Activated B cell treated with CpG ODN at 0.5 μM for 24 hours (primary cell): Measurements from ENCODE around the gene MAOA. TPM values are rescaled to one million over a fixed set of nuclear protein-coding genes. Genes with fewer than 3 reads are reported as not detected.
"Not testable (repeated sequence)": the region's sequence is repeated elsewhere in the genome, so short reads cannot be mapped to it uniquely, and the experiment has no call there.

Experiments used
- ATAC-seq: fragments of 200-7000 bp; cut with Tn5 transposase; one replicate; pipeline ENCODE4 v1.10.0; 2021; ENCODE audit warnings: low read depth, mild to moderate bottlenecking, moderate library complexity
- CTCF ChIA-PET: fragments of 350-600 bp; sonication (Branson Sonifier 250); formaldehyde crosslinking; loops from one replicate; lab custom pipeline; 2021; ENCODE audit warnings: antibody characterized with exemption; lab: Charles Lee
- POLR2A ChIA-PET: fragments of 350-600 bp; sonication (Branson Sonifier 250); formaldehyde crosslinking; loops from one replicate; lab custom pipeline; 2021; ENCODE audit warnings: antibody characterized with exemption; lab: Charles Lee
- DNase-seq: peaks from one replicate; pipeline ENCODE4 v3.0.0; 2022
- H3K27ac Mint-ChIP-seq: one replicate; pipeline ENCODE4 v1.8.0; 2020; ENCODE audit warnings: mixed read lengths
- H3K27me3 Mint-ChIP-seq: one replicate; pipeline ENCODE4 v1.8.0; 2021; ENCODE audit warnings: mixed read lengths
- H3K36me3 Mint-ChIP-seq: one replicate; pipeline ENCODE4 v1.8.0; 2021; ENCODE audit warnings: low read depth, mixed read lengths
- H3K4me1 Mint-ChIP-seq: one replicate; pipeline ENCODE4 v1.8.0; 2021; ENCODE audit warnings: mixed read lengths
- H3K4me3 Mint-ChIP-seq: one replicate; pipeline ENCODE4 v1.8.0; 2020; ENCODE audit warnings: mild to moderate bottlenecking, mixed read lengths
- H3K9me3 Mint-ChIP-seq: one replicate; pipeline ENCODE4 v1.8.0; 2020; ENCODE audit warnings: mixed read lengths
- CTCF ChIP-seq: fragments of 200-600 bp; IDR thresholded peaks from one replicate; pipeline ENCODE4 v1.8.0; 2022; ENCODE audit warnings: antibody characterized with exemption, mild to moderate bottlenecking
- intact Hi-C: fragments of 100-400 bp; cut with micrococcal nuclease; formaldehyde crosslinking; loops from one replicate; pipeline ENCODE4 v1.15.1; 2024
- total RNA-seq: library from RNA; stranded (reverse); gene quantifications from 2 replicates; pipeline ENCODE4 v1.2.3, GENCODE V29; 2022

The MAOA gene
- 0.18 TPM in 1 of 2 replicates, not detected in the other for total RNA-seq

GRCh38 chrX:43656005-43656494 lies at the start of gene MAOA:
Gene MAOA, plus strand, starts transcription at chrX:43656299. Its CDS starts 43 bp downstream, at chrX:43656342.
- intact Hi-C loops, result loop anchor here (10.0 kb wide), 1 partner anchor 889 kb away; the partner anchor contains the start of gene FUNDC1
- DNase-seq (no peak), ATAC-seq (no peak)
- H3K4me3 Mint-ChIP-seq, result peak within 1 kb of the TSS; percentile 93
- peaks cover 11% of the 10 kb centered on the region for H3K4me1 Mint-ChIP-seq
- peaks cover 2% of the 10 kb centered on the region for H3K27me3 Mint-ChIP-seq
- H3K9me3 Mint-ChIP-seq, result no peaks in the 10 kb centered on the region
- H3K36me3 Mint-ChIP-seq, result peaks cover 1% of the 10 kb centered on the region
- H3K27ac Mint-ChIP-seq, result peak within 1 kb of the TSS; percentile 50
- POLR2A ChIA-PET, result no interaction called here
- no peak for TF ChIP-seq CTCF
- CTCF ChIA-PET, result no interaction called here

- ChIA-PET POLR2A (no interaction called here), CTCF (no interaction called here)
- H3K9me3 Mint-ChIP-seq, result no peaks in the 10 kb centered on the region
- DNase-seq (no peak), ATAC-seq (no peak)
- intact Hi-C loops, result loop anchor here (10.0 kb wide), 1 partner anchor 58 kb away; no protein-coding TSS in a partner anchor
- H3K4me3 Mint-ChIP-seq, result no peak overlapping the region
- peaks cover 8% of the 10 kb centered on the region for H3K27me3 Mint-ChIP-seq
- no peak for TF ChIP-seq CTCF
- H3K36me3 Mint-ChIP-seq, result no peaks in the 10 kb centered on the region
- no peak overlapping the region for H3K27ac Mint-ChIP-seq
- no peaks in the 10 kb centered on the region for H3K4me1 Mint-ChIP-seq
Measured at GRCh38 chrX:43612400-43612799, 43.7 kb upstream of the MAOA start.

GRCh38 chrX:43615660-43616059 lies 40.4 kb upstream of the MAOA start:
- TF ChIP-seq CTCF, result no peak
- Mint-ChIP-seq H3K4me1 (no peaks in the 10 kb centered on the region), H3K27me3 (peaks cover 8% of the 10 kb centered on the region), H3K9me3 (no peaks in the 10 kb centered on the region), H3K27ac (no peak overlapping the region), H3K4me3 (no peak overlapping the region), H3K36me3 (no peaks in the 10 kb centered on the region)
- ChIA-PET POLR2A (no interaction called here), CTCF (no interaction called here)
- intact Hi-C loops, result loop anchor here (10.0 kb wide), 1 partner anchor 61 kb away; no protein-coding TSS in a partner anchor
- no peak for ATAC-seq
- no peak for DNase-seq

- ATAC-seq, result no peak
- POLR2A ChIA-PET, result no interaction called here
- intact Hi-C loops, result loop anchor here (10.0 kb wide), 1 partner anchor 64 kb away; no protein-coding TSS in a partner anchor
- Mint-ChIP-seq H3K4me1 (no peaks in the 10 kb centered on the region), H3K27ac (no peak overlapping the region), H3K27me3 (peaks cover 5% of the 10 kb centered on the region), H3K9me3 (no peaks in the 10 kb centered on the region), H3K36me3 (no peaks in the 10 kb centered on the region), H3K4me3 (no peak overlapping the region)
- CTCF ChIA-PET, result no interaction called here
- TF ChIP-seq CTCF, result no peak
- no peak for DNase-seq
Measured at GRCh38 chrX:43618366-43619205, 37.5 kb upstream of the MAOA start.

- H3K27ac Mint-ChIP-seq, H3K9me3 Mint-ChIP-seq, ATAC-seq, CTCF ChIA-PET, H3K4me3 Mint-ChIP-seq, POLR2A ChIA-PET, DNase-seq, H3K27me3 Mint-ChIP-seq, H3K36me3 Mint-ChIP-seq, H3K4me1 Mint-ChIP-seq: not testable (repeated sequence)
- intact Hi-C loops, result loop anchor here (10.0 kb wide), 1 partner anchor 65 kb away; no protein-coding TSS in a partner anchor
Measured at GRCh38 chrX:43619861-43620260, 36.2 kb upstream of the MAOA start.
